ENCODE measurements around the gene ZBTB11. TPM values are rescaled to one million over a fixed set of nuclear protein-coding genes. Genes with fewer than 3 reads are reported as not detected.

ZBTB11 gene
- total RNA-seq, 3 donors from 2014 or later (not counting 1 experiment from before 2014, with no cell fraction given), result 72.0 to 90.9 (median 83.5) TPM

DNA sequence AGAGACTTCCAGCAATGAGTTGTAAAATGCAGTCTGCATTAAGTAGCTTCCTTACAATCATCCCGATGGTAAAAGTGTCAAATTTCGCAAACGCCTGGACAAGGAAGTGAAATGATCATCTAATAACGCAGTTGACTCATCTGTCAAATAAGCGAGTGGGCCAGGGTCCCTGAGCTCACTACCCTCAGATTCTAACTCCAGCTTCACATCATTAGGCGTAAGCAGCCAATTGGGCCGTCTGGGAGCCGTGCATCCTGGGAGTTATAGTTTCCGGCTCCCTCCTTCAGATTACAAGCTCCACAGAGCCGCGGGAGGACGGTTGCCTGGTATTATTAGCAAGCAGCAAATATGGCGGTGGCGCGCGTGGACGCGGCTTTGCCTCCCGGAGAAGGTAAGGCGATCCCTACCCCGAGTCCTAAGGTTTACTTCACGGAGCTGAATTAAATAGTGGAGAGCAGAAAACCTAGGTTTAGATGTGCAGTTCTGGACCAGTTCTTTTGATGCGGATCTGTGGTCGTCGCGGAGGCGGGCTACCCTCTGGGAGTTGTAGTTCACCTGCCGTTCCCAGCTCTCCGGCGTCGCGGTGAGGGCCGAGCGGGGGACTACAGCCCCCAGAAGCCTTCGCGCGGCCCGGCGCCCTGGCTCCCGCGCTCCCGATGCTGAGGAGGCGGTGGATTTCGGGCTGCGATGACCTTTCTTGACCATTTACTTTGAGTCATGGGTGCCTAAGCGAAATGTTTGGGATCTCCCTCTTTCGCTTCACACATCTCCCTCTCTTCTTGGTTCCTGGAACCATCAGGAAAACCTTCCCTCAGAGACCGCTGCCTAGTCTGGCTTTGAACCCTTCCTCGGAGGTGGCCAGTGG, 47.6 kb upstream of the ZBTB11 start, which contains the start of gene CEP97:
Gene CEP97, plus strand, starts transcription at position 286 of the 865 bp plus-strand sequence. Its CDS starts 63 bp downstream, at position 349.
- H3K27me3 Mint-ChIP-seq (ENCODE audit: low read depth in 2 of 2), result no peaks in the 10 kb centered on the region
- H3K4me1 ChIP-seq (ENCODE audit: control insufficient read depth, insufficient read depth, low read length), result peaks cover 12% of the 10 kb centered on the region
- no peaks in the 10 kb centered on the region for H3K9me3 Mint-ChIP-seq
- no peaks in the 10 kb centered on the region for H3K27me3 ChIP-seq (ENCODE audit: control insufficient read depth, insufficient read depth, low read length)
- H3K27ac ChIP-seq (ENCODE audit: low read length), result peak within 1 kb of the TSS; percentile 54
- peak within 1 kb of the TSS; percentile 82 for H3K4me3 ChIP-seq (ENCODE audit: low read length)
- intact Hi-C loops (cut with micrococcal nuclease), result loop anchor here (1.0 to 2.0 kb wide), 4 partner anchors 38 to 127 kb away; partner anchors contain the start of genes NXPE3, RPL24 and ZBTB11
- H3K4me1 Mint-ChIP-seq, result peaks cover 17 to 25% of the 10 kb centered on the region in 2 donors
- peak within 1 kb of the TSS; percentile 98 for H3K4me3 Mint-ChIP-seq
- TF ChIP-seq, protein P1, sequence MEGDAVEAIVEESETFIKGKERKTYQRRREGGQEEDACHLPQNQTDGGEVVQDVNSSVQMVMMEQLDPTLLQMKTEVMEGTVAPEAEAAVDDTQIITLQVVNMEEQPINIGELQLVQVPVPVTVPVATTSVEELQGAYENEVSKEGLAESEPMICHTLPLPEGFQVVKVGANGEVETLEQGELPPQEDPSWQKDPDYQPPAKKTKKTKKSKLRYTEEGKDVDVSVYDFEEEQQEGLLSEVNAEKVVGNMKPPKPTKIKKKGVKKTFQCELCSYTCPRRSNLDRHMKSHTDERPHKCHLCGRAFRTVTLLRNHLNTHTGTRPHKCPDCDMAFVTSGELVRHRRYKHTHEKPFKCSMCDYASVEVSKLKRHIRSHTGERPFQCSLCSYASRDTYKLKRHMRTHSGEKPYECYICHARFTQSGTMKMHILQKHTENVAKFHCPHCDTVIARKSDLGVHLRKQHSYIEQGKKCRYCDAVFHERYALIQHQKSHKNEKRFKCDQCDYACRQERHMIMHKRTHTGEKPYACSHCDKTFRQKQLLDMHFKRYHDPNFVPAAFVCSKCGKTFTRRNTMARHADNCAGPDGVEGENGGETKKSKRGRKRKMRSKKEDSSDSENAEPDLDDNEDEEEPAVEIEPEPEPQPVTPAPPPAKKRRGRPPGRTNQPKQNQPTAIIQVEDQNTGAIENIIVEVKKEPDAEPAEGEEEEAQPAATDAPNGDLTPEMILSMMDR (IDR thresholded peaks at IDR 0.05), result no peak
- peak; percentile 79 to 91 for DNase-seq
- no peaks in the 10 kb centered on the region for H3K9me3 ChIP-seq (ENCODE audit: control insufficient read depth, insufficient read depth, low read length)
- WGBS (ENCODE audit: insufficient coverage), result under 1% methylated on average over 49 of the region's 49 CpGs
- no peaks in the 10 kb centered on the region for H3K36me3 Mint-ChIP-seq
- peak; percentile 96 to 100 (median 97) for ATAC-seq
- peak within 1 kb of the TSS; percentile 90 to 95 for H3K27ac Mint-ChIP-seq
- H3K36me3 ChIP-seq (ENCODE audit: control insufficient read depth, insufficient read depth, low read length), result peaks cover 8% of the 10 kb centered on the region

DNA sequence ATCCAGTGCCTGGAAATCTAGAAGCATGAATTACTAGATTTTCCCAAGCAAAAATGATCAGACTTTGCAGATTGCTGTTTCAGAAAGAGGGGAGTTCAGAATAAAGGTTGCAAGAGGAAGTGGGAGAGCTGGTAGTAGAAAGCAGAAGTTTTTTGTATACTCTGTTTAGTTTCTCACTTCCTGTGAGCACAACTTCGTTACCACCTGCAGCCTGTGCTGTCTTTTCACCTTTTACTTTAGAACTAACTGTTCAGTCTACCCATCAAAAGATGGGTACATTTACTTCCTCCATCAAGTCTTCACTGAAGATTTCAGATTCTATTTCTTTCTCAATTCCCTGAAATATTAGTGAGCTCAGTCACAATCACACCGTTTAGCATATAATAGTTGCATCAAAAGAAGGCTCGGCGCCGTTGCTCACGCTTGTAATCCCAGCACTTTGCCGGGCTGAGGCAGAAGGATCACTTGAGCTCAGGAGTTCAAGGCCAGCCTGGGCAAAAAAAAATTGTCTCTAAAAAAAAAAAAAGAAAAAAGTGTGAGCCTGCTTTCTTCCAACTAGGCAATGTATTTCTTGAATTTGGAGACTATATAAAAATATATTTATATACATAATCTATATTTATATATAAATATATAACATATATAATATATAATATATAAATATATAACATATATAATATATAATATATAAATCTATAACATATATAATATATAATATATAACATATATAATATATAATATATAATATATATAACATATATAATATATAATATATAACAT, 45.7 kb upstream of the ZBTB11 start:
- TF ChIP-seq, protein P1 (IDR thresholded peaks at IDR 0.05), result no peak
- DNase-seq, result peak in 1 of 2 donors; percentile 56
- Histone ChIP-seq H3K4me3 (ENCODE audit: low read length) (no peak overlapping the region), H3K27ac (ENCODE audit: low read length) (peak overlapping the region; percentile 6), H3K36me3 (ENCODE audit: control insufficient read depth, insufficient read depth, low read length) (no peaks in the 10 kb centered on the region), H3K27me3 (ENCODE audit: control insufficient read depth, insufficient read depth, low read length) (no peaks in the 10 kb centered on the region), H3K4me1 (ENCODE audit: control insufficient read depth, insufficient read depth, low read length) (peaks cover 12% of the 10 kb centered on the region), H3K9me3 (ENCODE audit: control insufficient read depth, insufficient read depth, low read length) (no peaks in the 10 kb centered on the region)
- intact Hi-C loops (cut with micrococcal nuclease), result no loop called here
- peak overlapping the region in 1 of 2 donors; percentile 64 for H3K27ac Mint-ChIP-seq
- H3K36me3 Mint-ChIP-seq, result no peaks in the 10 kb centered on the region
- H3K9me3 Mint-ChIP-seq, result no peaks in the 10 kb centered on the region
- no peak for ATAC-seq
- H3K4me3 Mint-ChIP-seq, result no peak overlapping the region
- H3K27me3 Mint-ChIP-seq (ENCODE audit: low read depth in 2 of 2), result no peaks in the 10 kb centered on the region
- H3K4me1 Mint-ChIP-seq, result peaks cover 17 to 25% of the 10 kb centered on the region in 2 donors
- WGBS (ENCODE audit: insufficient coverage), result 61% methylated on average over 7 of the region's 7 CpGs

DNA sequence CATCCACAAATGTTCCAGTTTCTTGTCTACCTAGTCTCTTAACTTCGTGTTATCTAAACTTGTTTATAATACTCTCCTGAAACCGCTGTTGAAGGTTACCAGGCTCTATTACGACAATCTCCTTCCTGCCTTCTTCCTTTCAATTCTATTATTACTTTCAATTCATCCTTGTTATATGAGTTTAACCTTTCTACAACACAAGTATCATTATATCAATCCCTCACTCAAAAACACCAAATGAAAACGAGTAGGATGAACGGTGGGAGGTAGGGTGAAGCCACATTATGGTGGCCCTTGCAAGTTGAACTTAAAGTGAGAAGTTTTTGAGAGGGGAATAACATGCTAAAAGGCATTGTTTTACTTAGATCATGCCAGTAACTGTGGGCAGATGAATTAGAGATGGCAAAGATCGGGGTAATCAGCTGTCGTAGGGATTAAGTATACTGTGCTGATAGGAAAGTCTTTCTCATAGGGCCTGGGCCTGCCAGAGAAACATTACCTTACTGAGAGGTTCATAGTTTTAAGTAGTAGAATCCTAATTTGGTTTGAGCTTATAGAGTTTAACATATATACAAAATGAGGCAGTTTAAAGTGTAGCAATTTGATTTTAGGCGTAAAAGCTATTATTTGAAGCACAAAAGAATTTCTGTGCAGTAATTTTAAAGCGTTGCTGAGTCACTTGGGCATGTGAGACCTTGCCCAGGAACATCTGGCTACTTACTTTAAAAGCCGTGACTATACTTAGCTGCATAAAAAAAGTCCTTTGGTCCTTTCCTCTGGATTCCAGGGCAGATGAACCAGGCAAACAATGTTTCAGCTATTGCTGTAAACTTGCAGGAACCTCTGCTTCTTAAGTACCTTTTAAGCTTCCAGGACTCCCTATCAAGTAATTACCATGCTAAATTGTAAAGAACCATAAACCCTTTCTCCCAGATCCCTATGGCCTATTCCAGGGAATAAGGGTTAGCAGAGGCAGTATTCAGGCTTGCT, 44.2 kb upstream of the ZBTB11 start:
- Mint-ChIP-seq H3K4me3 (no peak overlapping the region), H3K36me3 (no peaks in the 10 kb centered on the region), H3K27me3 (ENCODE audit: low read depth in 2 of 2) (no peaks in the 10 kb centered on the region), H3K27ac (no peak overlapping the region), H3K4me1 (peaks cover 17 to 25% of the 10 kb centered on the region in 2 donors), H3K9me3 (no peaks in the 10 kb centered on the region)
- no peak overlapping the region for H3K27ac ChIP-seq (ENCODE audit: low read length)
- TF ChIP-seq, protein P1 (IDR thresholded peaks at IDR 0.05), result no peak
- intact Hi-C loops (cut with micrococcal nuclease), result no loop called here
- ATAC-seq, result no peak
- no peak overlapping the region for H3K4me3 ChIP-seq (ENCODE audit: low read length)
- 71% methylated on average over 10 of the region's 10 CpGs for WGBS (ENCODE audit: insufficient coverage)
- H3K9me3 ChIP-seq (ENCODE audit: control insufficient read depth, insufficient read depth, low read length), result no peaks in the 10 kb centered on the region
- no peaks in the 10 kb centered on the region for H3K36me3 ChIP-seq (ENCODE audit: control insufficient read depth, insufficient read depth, low read length)
- peaks cover 12% of the 10 kb centered on the region for H3K4me1 ChIP-seq (ENCODE audit: control insufficient read depth, insufficient read depth, low read length)
- H3K27me3 ChIP-seq (ENCODE audit: control insufficient read depth, insufficient read depth, low read length), result no peaks in the 10 kb centered on the region
- DNase-seq, result peak in 1 of 2 donors; percentile 15

Data from natural killer cell (primary cell).